ENCODE measurements around the gene NDC1. TPM values are rescaled to one million over a fixed set of nuclear protein-coding genes. Genes with fewer than 3 reads are reported as not detected.
"Not testable (repeated sequence)": the region's sequence is repeated elsewhere in the genome, so short reads cannot be mapped to it uniquely, and the experiment has no call there.

Gene NDC1
- total RNA-seq, 4 donors from 2014 or later, result 6.7 to 10.3 (median 7.1) TPM

GRCh38 chr1:53825306-53825705, 12.8 kb downstream of the NDC1 start:
- ATAC-seq, result no peak
- H3K4me1 ChIP-seq, result no peaks in the 10 kb centered on the region
- no peaks in the 10 kb centered on the region for H3K9me3 ChIP-seq
- 96 to 97% methylated on average over 3 to 6 of the region's 6 CpGs for WGBS, 2 donors (ENCODE audit: low coverage in 1 of 2)
- H3K27ac ChIP-seq, result no peak overlapping the region
- H3K27me3 ChIP-seq, result no peaks in the 10 kb centered on the region
- TF ChIP-seq EP300 (IDR thresholded peaks at IDR 0.05), result no peak
- TF ChIP-seq CTCF (IDR thresholded peaks at IDR 0.05), result no peak
- TF ChIP-seq POLR2A (IDR thresholded peaks at IDR 0.05), result no peak
- no peak for TF ChIP-seq POLR2AphosphoS5 (IDR thresholded peaks at IDR 0.05)
- no peak overlapping the region for H3K4me3 ChIP-seq
- peaks cover 0 to 66% of the 10 kb centered on the region in 2 donors for H3K36me3 ChIP-seq

GRCh38 chr1:53822931-53823330, 15.2 kb downstream of the NDC1 start:
- H3K4me3 ChIP-seq, result no peak overlapping the region
- H3K27ac ChIP-seq, result no peak overlapping the region
- H3K9me3 ChIP-seq, result no peaks in the 10 kb centered on the region
- H3K4me1 ChIP-seq, result no peaks in the 10 kb centered on the region
- H3K27me3 ChIP-seq, result no peaks in the 10 kb centered on the region
- H3K36me3 ChIP-seq, result peaks cover 0 to 72% of the 10 kb centered on the region in 2 donors
- ATAC-seq, result no peak
- 80% methylated on average over 2 to 3 of the region's 3 CpGs for WGBS, 2 donors (ENCODE audit: low coverage in 1 of 2)
- TF ChIP-seq POLR2A (IDR thresholded peaks at IDR 0.05) (no peak), POLR2AphosphoS5 (IDR thresholded peaks at IDR 0.05) (no peak), EP300 (IDR thresholded peaks at IDR 0.05) (no peak), CTCF (IDR thresholded peaks at IDR 0.05) (no peak)

- WGBS, 2 donors (ENCODE audit: low coverage in 1 of 2), result 93 to 98% methylated on average over 3 to 5 of the region's 5 CpGs
- no peak overlapping the region for H3K4me3 ChIP-seq
- no peaks in the 10 kb centered on the region for H3K27me3 ChIP-seq
- no peak overlapping the region for H3K27ac ChIP-seq
- H3K9me3 ChIP-seq, result no peaks in the 10 kb centered on the region
- ATAC-seq, result no peak
- peaks cover 0 to 72% of the 10 kb centered on the region in 2 donors for H3K36me3 ChIP-seq
- TF ChIP-seq POLR2A (IDR thresholded peaks at IDR 0.05) (no peak), EP300 (IDR thresholded peaks at IDR 0.05) (no peak), CTCF (IDR thresholded peaks at IDR 0.05) (no peak), POLR2AphosphoS5 (IDR thresholded peaks at IDR 0.05) (no peak)
- no peaks in the 10 kb centered on the region for H3K4me1 ChIP-seq
Observed at GRCh38 chr1:53821380-53821779, 16.7 kb downstream of the NDC1 start.

GRCh38 chr1:53819387-53819786, 18.7 kb downstream of the NDC1 start:
- no peak for ATAC-seq
- no peak for TF ChIP-seq POLR2AphosphoS5 (IDR thresholded peaks at IDR 0.05)
- no peak for TF ChIP-seq EP300 (IDR thresholded peaks at IDR 0.05)
- TF ChIP-seq CTCF (IDR thresholded peaks at IDR 0.05), result no peak
- TF ChIP-seq POLR2A (IDR thresholded peaks at IDR 0.05), result no peak
- Histone ChIP-seq H3K36me3 (peaks cover 0 to 58% of the 10 kb centered on the region in 2 donors), H3K4me3 (no peak overlapping the region), H3K4me1 (no peaks in the 10 kb centered on the region), H3K9me3 (no peaks in the 10 kb centered on the region), H3K27ac (no peak overlapping the region), H3K27me3 (no peaks in the 10 kb centered on the region)

GRCh38 chr1:53816584-53816983, 21.5 kb downstream of the NDC1 start:
- H3K27ac ChIP-seq, result not testable (repeated sequence)

GRCh38 chr1:53815484-53815883, 22.6 kb downstream of the NDC1 start:
- ATAC-seq, H3K27me3 ChIP-seq, H3K4me1 ChIP-seq, H3K4me3 ChIP-seq, H3K27ac ChIP-seq, H3K9me3 ChIP-seq: not testable (repeated sequence)
- 88 to 100% methylated on average over 1 of the region's 1 CpG for WGBS, 2 donors (ENCODE audit: low coverage in 1 of 2)
- H3K36me3 ChIP-seq, result peaks cover 0 to 66% of the 10 kb centered on the region in 2 donors

More at GRCh38 chr1:53816584-53816983, 21.5 kb downstream of the NDC1 start:
- not testable (repeated sequence) for H3K4me1 ChIP-seq, H3K27me3 ChIP-seq, H3K9me3 ChIP-seq, H3K4me3 ChIP-seq, ATAC-seq
- no CpG with 5 or more reads among the region's 1 CpG for WGBS, 2 donors (ENCODE audit: low coverage in 1 of 2)
- H3K36me3 ChIP-seq, result peaks cover 0 to 64% of the 10 kb centered on the region in 2 donors

Data from gastroesophageal sphincter (tissue), 4 donors.